ENCODE measurements around the gene PYCR2.

DNA sequence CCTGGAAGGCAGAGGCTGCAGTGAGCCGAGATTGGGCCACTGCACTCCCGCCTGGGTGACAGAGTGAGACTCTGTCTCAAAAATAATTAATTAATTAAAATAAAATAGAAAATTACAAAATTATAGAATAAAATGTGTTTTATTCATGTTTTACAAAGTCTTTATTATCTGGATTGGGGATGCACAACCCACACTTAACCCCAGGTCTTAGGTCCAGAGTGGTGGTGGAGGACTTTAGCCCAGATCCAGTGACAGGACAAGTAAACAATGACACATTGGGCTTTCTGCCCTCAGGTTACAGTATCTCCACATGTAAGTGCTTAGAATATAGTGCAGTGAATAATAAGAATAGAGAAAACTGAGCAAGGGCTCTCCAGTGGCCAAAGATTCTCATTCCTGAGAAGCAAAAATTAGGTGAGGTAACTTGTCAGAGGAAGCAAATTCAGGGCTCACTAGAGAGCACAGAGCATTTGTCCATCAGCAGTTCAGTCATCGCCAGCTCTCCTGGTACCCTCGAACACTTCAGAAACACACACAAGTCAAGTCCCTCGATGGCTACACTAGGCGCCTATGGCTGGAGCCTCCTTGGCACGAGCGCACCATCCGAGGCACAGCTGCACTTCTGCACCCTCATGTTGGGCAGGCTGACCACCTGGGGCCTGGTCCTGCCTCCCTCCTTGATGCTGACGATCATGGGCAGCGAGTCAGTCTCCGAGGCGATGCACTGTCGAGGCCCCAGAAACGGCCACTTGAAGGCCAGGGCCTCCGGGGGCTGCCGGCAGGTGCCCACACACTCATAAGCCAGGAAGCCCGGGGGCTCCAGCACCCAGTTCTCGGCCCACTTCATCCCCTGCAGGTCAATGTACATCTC, 37.7 kb downstream of the PYCR2 start:
- TF ChIP-seq CTCF (IDR thresholded peaks at IDR 0.05) (no peak), POLR2A (IDR thresholded peaks at IDR 0.05) (no peak)

Measured in body of pancreas (tissue), 4 donors.